ENCODE results near the gene INIP. TPM values are rescaled to one million over a fixed set of nuclear protein-coding genes. Genes with fewer than 3 reads are reported as not detected.

The INIP gene
- 37.0 and 51.0 TPM in 2 replicates for total RNA-seq (2014; rRNA removed; shearing (Covaris generic); ENCODE audit: low replicate concordance)

GRCh38 chr9:112717661-112718331, at the start of gene INIP:
Gene INIP (minus strand): TSS chr9:112718117. CDS start chr9:112716485, 1,632 bp downstream.
- Histone ChIP-seq H3K9ac (ENCODE audit: low read length) (peak within 1 kb of the TSS; percentile 78), H3K4me1 (ENCODE audit: low read length) (peaks cover 39% of the 10 kb centered on the region), H3K79me2 (ENCODE audit: low read length) (peaks cover 44% of the 10 kb centered on the region), H2AFZ (ENCODE audit: low read length) (peak within 1 kb of the TSS; percentile 60; the same call in 1 of the 2 replicates), H3K4me3 (ENCODE audit: low read length) (peak within 1 kb of the TSS; percentile 87), H3K4me2 (ENCODE audit: low read depth, low read length, poor library complexity, severe bottlenecking) (peak within 1 kb of the TSS; percentile 88), H3K27ac (ENCODE audit: low read length) (peak within 1 kb of the TSS; percentile 85), H3K9me2 (replicated peaks; ENCODE audit: insufficient read depth, low read length) (no peaks in the 10 kb centered on the region), H3K36me3 (ENCODE audit: insufficient read depth, low read length) (peaks cover 3% of the 10 kb centered on the region; the same call in 1 of the 2 replicates), H3K9me3 (ENCODE audit: low read length) (no peaks in the 10 kb centered on the region), H4K20me1 (ENCODE audit: insufficient read depth, low read depth, low read length) (no peaks in the 10 kb centered on the region), H3K27me3 (ENCODE audit: low read length) (no peaks in the 10 kb centered on the region)
- peak; percentile 100 for DNase-seq

GRCh38 chr9:112765281-112765680, 47.4 kb upstream of the INIP start:
- Histone ChIP-seq H3K27me3 (ENCODE audit: low read length) (no peaks in the 10 kb centered on the region), H3K4me1 (ENCODE audit: low read length) (no peaks in the 10 kb centered on the region), H3K9me3 (ENCODE audit: low read length) (no peaks in the 10 kb centered on the region; the same call in 1 of the 2 replicates), H3K4me2 (ENCODE audit: low read depth, low read length, poor library complexity, severe bottlenecking) (no peak overlapping the region), H3K4me3 (ENCODE audit: low read length) (no peak overlapping the region), H3K79me2 (ENCODE audit: low read length) (peaks cover 85% of the 10 kb centered on the region), H3K9ac (ENCODE audit: low read length) (no peak overlapping the region), H3K9me2 (replicated peaks; ENCODE audit: insufficient read depth, low read length) (no peaks in the 10 kb centered on the region), H3K27ac (ENCODE audit: low read length) (no peak overlapping the region), H4K20me1 (ENCODE audit: insufficient read depth, low read depth, low read length) (peaks cover 11% of the 10 kb centered on the region; the same call in 1 of the 2 replicates), H3K36me3 (ENCODE audit: insufficient read depth, low read length) (peaks cover 9% of the 10 kb centered on the region; the same call in 1 of the 2 replicates), H2AFZ (ENCODE audit: low read length) (no peak overlapping the region)
- no peak for DNase-seq

- H3K27me3 ChIP-seq (ENCODE audit: low read length) = no peaks in the 10 kb centered on the region
- no peak for DNase-seq
- H3K79me2 ChIP-seq (ENCODE audit: low read length) = peaks cover 89% of the 10 kb centered on the region
- no peak overlapping the region for H3K9ac ChIP-seq (ENCODE audit: low read length)
- H3K9me2 ChIP-seq (replicated peaks; ENCODE audit: insufficient read depth, low read length) = no peaks in the 10 kb centered on the region
- 0 out of 2 replicates have a peak, but pooled peaks cover under 1% of the 10 kb centered on the region for H3K4me1 ChIP-seq (ENCODE audit: low read length)
- H3K9me3 ChIP-seq (ENCODE audit: low read length) = no peaks in the 10 kb centered on the region; the same call in 1 of the 2 replicates
- H3K4me2 ChIP-seq (ENCODE audit: low read depth, low read length, poor library complexity, severe bottlenecking) = no peak overlapping the region
- no peak overlapping the region for H3K4me3 ChIP-seq (ENCODE audit: low read length)
- H2AFZ ChIP-seq (ENCODE audit: low read length) = no peak overlapping the region
- peaks cover 16% of the 10 kb centered on the region; the same call in 1 of the 2 replicates for H4K20me1 ChIP-seq (ENCODE audit: insufficient read depth, low read depth, low read length)
- no peak overlapping the region for H3K27ac ChIP-seq (ENCODE audit: low read length)
- peaks cover 9% of the 10 kb centered on the region; the same call in 1 of the 2 replicates for H3K36me3 ChIP-seq (ENCODE audit: insufficient read depth, low read length)
These were observed 46.9 kb upstream of the INIP start for GRCh38 chr9:112764837-112765236.

- peaks cover 18% of the 10 kb centered on the region; the same call in 1 of the 2 replicates for H4K20me1 ChIP-seq (ENCODE audit: insufficient read depth, low read depth, low read length)
- DNase-seq = no peak
- no peak overlapping the region for H3K9ac ChIP-seq (ENCODE audit: low read length)
- H3K79me2 ChIP-seq (ENCODE audit: low read length) = peaks cover 87% of the 10 kb centered on the region
- no peak overlapping the region for H3K4me3 ChIP-seq (ENCODE audit: low read length)
- H3K27ac ChIP-seq (ENCODE audit: low read length) = no peak overlapping the region
- H3K9me2 ChIP-seq (replicated peaks; ENCODE audit: insufficient read depth, low read length) = no peaks in the 10 kb centered on the region
- H3K9me3 ChIP-seq (ENCODE audit: low read length) = no peaks in the 10 kb centered on the region; the same call in 1 of the 2 replicates
- H3K27me3 ChIP-seq (ENCODE audit: low read length) = no peaks in the 10 kb centered on the region
- no peak overlapping the region for H2AFZ ChIP-seq (ENCODE audit: low read length)
- peaks cover 9% of the 10 kb centered on the region; the same call in 1 of the 2 replicates for H3K36me3 ChIP-seq (ENCODE audit: insufficient read depth, low read length)
- 0 out of 2 replicates have a peak, but pooled peaks cover 2% of the 10 kb centered on the region for H3K4me1 ChIP-seq (ENCODE audit: low read length)
- H3K4me2 ChIP-seq (ENCODE audit: low read depth, low read length, poor library complexity, severe bottlenecking) = no peak overlapping the region
These were observed 46.4 kb upstream of the INIP start for GRCh38 chr9:112764344-112764743.

- peaks cover 9% of the 10 kb centered on the region; the same call in 1 of the 2 replicates for H3K36me3 ChIP-seq (ENCODE audit: insufficient read depth, low read length)
- no peak overlapping the region for H3K27ac ChIP-seq (ENCODE audit: low read length)
- 0 out of 2 replicates have a peak, but pooled peaks cover 17% of the 10 kb centered on the region for H4K20me1 ChIP-seq (ENCODE audit: insufficient read depth, low read depth, low read length)
- H3K27me3 ChIP-seq (ENCODE audit: low read length) = no peaks in the 10 kb centered on the region
- H3K9me2 ChIP-seq (replicated peaks; ENCODE audit: insufficient read depth, low read length) = no peaks in the 10 kb centered on the region
- H3K9ac ChIP-seq (ENCODE audit: low read length) = no peak overlapping the region
- H3K4me1 ChIP-seq (ENCODE audit: low read length) = 0 out of 2 replicates have a peak, but pooled peaks cover 2% of the 10 kb centered on the region
- no peak overlapping the region for H3K4me3 ChIP-seq (ENCODE audit: low read length)
- H3K9me3 ChIP-seq (ENCODE audit: low read length) = no peaks in the 10 kb centered on the region; the same call in 1 of the 2 replicates
- DNase-seq = no peak
- H2AFZ ChIP-seq (ENCODE audit: low read length) = no peak overlapping the region
- H3K79me2 ChIP-seq (ENCODE audit: low read length) = peaks cover 89% of the 10 kb centered on the region
- H3K4me2 ChIP-seq (ENCODE audit: low read depth, low read length, poor library complexity, severe bottlenecking) = no peak overlapping the region
These were observed 45.0 kb upstream of the INIP start for GRCh38 chr9:112762726-112763518.

- Histone ChIP-seq H3K4me3 (ENCODE audit: low read length) (no peak overlapping the region), H3K9me3 (ENCODE audit: low read length) (no peaks in the 10 kb centered on the region; the same call in 1 of the 2 replicates), H3K9ac (ENCODE audit: low read length) (no peak overlapping the region), H4K20me1 (ENCODE audit: insufficient read depth, low read depth, low read length) (0 out of 2 replicates have a peak, but pooled peaks cover 16% of the 10 kb centered on the region), H3K36me3 (ENCODE audit: insufficient read depth, low read length) (peaks cover 9% of the 10 kb centered on the region; the same call in 1 of the 2 replicates), H3K79me2 (ENCODE audit: low read length) (peaks cover 91% of the 10 kb centered on the region), H3K27me3 (ENCODE audit: low read length) (no peaks in the 10 kb centered on the region), H2AFZ (ENCODE audit: low read length) (no peak overlapping the region), H3K4me1 (ENCODE audit: low read length) (0 out of 2 replicates have a peak, but pooled peaks cover 2% of the 10 kb centered on the region), H3K9me2 (replicated peaks; ENCODE audit: insufficient read depth, low read length) (no peaks in the 10 kb centered on the region), H3K4me2 (ENCODE audit: low read depth, low read length, poor library complexity, severe bottlenecking) (no peak overlapping the region), H3K27ac (ENCODE audit: low read length) (no peak overlapping the region)
- no peak for DNase-seq
These were observed 44.2 kb upstream of the INIP start for GRCh38 chr9:112761912-112762655.

GRCh38 chr9:112760821-112761220, 42.9 kb upstream of the INIP start:
- H3K27ac ChIP-seq (ENCODE audit: low read length) = no peak overlapping the region
- no peak for DNase-seq
- H3K4me2 ChIP-seq (ENCODE audit: low read depth, low read length, poor library complexity, severe bottlenecking) = no peak overlapping the region
- H3K9me2 ChIP-seq (replicated peaks; ENCODE audit: insufficient read depth, low read length) = no peaks in the 10 kb centered on the region
- H3K27me3 ChIP-seq (ENCODE audit: low read length) = no peaks in the 10 kb centered on the region
- H3K4me3 ChIP-seq (ENCODE audit: low read length) = no peak overlapping the region
- H3K36me3 ChIP-seq (ENCODE audit: insufficient read depth, low read length) = peaks cover 5% of the 10 kb centered on the region; the same call in 1 of the 2 replicates
- H3K9ac ChIP-seq (ENCODE audit: low read length) = no peak overlapping the region
- no peak overlapping the region for H2AFZ ChIP-seq (ENCODE audit: low read length)
- 0 out of 2 replicates have a peak, but pooled peaks cover 16% of the 10 kb centered on the region for H4K20me1 ChIP-seq (ENCODE audit: insufficient read depth, low read depth, low read length)
- H3K9me3 ChIP-seq (ENCODE audit: low read length) = no peaks in the 10 kb centered on the region
- H3K79me2 ChIP-seq (ENCODE audit: low read length) = peaks cover 91% of the 10 kb centered on the region
- 0 out of 2 replicates have a peak, but pooled peaks cover 2% of the 10 kb centered on the region for H3K4me1 ChIP-seq (ENCODE audit: low read length)

Measured in Karpas-422 (cell line).